SH-SY5Y (cell line): ENCODE measurements around the gene SPATS2.

Experiments used
- GATA2 ChIP-seq: IDR thresholded peaks from 2 replicates; pipeline ENCODE4 v1.6.1; 2011; ENCODE audit warnings: mild to moderate bottlenecking, low read depth, low read length
- GATA3 ChIP-seq: IDR thresholded peaks from 2 replicates; pipeline ENCODE4 v1.6.1; 2011; ENCODE audit warnings: low read depth, mild to moderate bottlenecking, low read length, moderate library complexity

GRCh38 chr12:49471557-49471956 is 104.3 kb downstream of the SPATS2 start:
- TF ChIP-seq GATA2 = no peak
- no peak for TF ChIP-seq GATA3
